Dermis blood vessel endothelial cell (primary cell): ENCODE results near the gene UQCRH. TPM values are rescaled to one million over a fixed set of nuclear protein-coding genes. Genes with fewer than 3 reads are reported as not detected.
A peak's percentile ranks its signal among the peaks of the same experiment; 100 is the strongest.
"Not testable (repeated sequence)": the region's sequence is repeated elsewhere in the genome, so short reads cannot be mapped to it uniquely, and the experiment has no call there.

Source experiments
- DNase-seq: peaks from one replicate; pipeline ENCODE4 v3.0.0; 2010
- total RNA-seq: library from RNA; depleted of rRNA; stranded (reverse); fragments of >200 nt; gene quantifications from 2 replicates; pipeline ENCODE4 v1.2.3, GENCODE V29; 2014

Gene UQCRH
- total RNA-seq, 1 donor from 2014 or later: 706 TPM

DNA sequence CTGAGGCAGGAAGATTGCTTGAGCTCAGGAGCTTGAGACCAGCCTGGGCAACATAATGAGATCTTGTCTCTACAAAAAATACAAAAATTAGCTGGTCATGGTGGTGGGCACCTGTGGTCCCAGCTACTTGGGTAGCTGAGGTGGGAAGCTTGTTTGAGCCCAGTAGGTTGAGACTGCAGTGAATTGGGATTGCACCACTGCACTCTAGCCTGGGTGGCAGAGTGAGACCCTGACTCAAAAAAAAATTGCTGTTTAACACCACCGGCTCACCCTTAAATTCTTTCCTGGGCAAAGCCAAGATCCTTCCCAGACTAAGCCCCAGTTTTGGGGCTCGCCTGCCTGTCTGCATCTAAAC, 30.5 kb downstream of the UQCRH start:
- DNase-seq: no peak

DNA sequence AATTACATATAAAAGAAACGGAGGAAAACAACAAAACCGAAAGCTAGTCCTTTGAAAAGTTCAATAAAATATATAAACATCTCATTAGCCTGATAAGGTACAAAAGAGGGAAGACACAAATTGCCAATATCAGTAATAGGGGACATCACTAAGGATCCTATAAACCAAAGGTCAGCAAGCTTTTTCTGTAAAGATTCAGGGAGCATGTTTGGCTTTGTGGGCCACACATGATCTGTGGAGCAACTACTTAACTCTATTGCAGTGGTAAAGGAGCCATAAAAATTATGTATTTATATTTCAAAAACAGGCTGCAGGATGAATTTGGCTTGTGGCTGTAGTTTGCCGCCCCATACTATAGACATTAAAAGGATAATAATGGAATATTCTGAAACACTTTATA, 31.6 kb downstream of the UQCRH start:
- DNase-seq: no peak

DNA sequence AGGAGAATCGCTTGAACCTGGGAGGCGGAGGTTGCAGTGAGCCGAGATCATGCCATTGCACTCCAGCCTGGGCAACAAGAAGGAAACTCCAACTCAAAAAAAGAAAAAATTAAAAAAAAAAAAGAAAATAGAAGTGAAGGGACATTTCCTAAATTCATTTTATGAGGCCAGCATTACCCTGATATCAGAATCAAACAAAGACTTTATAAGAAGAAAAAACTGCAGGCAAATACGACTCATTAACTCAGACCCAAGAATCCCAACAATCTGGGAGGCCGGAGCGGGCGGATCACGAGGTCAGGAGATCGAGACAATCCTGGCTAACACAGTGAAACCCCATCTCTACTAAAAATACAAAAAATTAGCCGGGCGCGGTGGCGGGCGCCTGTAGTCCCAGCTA, 33.9 kb downstream of the UQCRH start:
- DNase-seq: not testable (repeated sequence)

GRCh38 chr1:46340404-46341221, 37.1 kb downstream of the UQCRH start, which contains the start of gene NSUN4:
Gene NSUN4 (plus strand): TSS chr1:46340807. CDS start chr1:46340827, 20 bp downstream.
- DNase-seq: peak; percentile 95

- no peak for DNase-seq
Measured at GRCh38 chr1:46341222-46342083, 38.0 kb downstream of the UQCRH start.

- peak; percentile 34 for DNase-seq
Measured at GRCh38 chr1:46342084-46342656, 38.7 kb downstream of the UQCRH start.

GRCh38 chr1:46342677-46343350, 39.3 kb downstream of the UQCRH start:
- DNase-seq: no peak

DNA sequence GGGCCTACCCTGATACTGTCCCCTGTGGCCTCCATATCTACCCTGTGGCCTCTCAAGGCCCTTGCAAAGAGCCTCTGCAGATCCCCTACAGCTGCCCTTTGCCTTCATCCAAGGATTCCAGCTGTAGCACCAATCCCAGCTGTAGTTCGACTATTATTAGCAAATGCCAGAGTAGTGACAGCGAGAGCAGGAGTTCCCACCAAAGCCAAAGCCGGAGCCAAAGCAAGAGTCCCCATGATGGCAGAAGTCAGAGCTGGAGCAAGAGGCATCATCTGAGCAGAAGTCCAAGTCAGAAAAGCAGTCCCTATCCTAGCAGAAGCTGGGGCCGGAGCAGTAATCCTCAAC, 39.8 kb downstream of the UQCRH start:
- no peak for DNase-seq

DNA sequence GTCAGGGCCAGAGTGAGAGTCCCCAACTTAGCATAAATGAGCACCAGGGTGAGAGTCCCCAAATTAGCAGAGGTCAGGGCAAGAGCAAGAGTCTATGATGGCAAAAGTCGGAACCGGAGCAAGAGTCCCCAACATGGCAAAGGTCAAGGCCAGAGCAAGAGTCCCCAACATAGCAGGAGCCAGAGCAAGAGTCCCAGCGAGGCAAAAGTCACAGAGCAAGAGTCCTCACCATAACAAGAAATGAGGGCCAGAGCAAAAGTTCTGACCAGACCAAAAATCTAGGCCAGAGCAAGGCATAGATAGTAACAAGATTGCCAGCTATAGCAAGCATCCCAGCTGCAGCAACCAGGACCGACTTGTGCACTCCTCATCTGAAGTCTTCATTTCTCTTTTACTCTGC, 40.2 kb downstream of the UQCRH start:
- no peak for DNase-seq

- no peak for DNase-seq
Measured at GRCh38 chr1:46344481-46344880, 41.0 kb downstream of the UQCRH start.

GRCh38 chr1:46345281-46345680, 41.8 kb downstream of the UQCRH start:
- no peak for DNase-seq

DNA sequence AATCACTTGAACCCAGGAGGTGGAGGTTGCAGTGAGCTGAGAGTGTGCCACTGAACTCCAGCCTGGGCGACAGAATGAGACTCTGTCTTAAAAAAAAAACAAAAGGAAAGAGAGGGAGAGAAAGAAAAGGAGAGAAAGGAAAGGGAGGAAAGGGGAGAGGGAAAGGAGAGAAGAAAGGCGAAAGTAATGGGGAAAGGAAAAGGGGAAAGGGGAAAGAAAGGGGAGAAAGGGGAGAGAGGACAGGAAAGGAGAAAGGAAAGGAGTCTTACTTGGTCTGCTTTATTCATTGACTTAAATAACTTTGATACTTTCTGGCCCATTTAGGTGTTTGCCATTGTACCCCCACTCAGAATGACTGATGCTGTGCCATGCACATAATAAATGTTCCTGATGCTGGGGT, 48.9 kb downstream of the UQCRH start:
- DNase-seq: no peak

GRCh38 chr1:46355920-46356319, 52.4 kb downstream of the UQCRH start:
- DNase-seq: not testable (repeated sequence)

DNA sequence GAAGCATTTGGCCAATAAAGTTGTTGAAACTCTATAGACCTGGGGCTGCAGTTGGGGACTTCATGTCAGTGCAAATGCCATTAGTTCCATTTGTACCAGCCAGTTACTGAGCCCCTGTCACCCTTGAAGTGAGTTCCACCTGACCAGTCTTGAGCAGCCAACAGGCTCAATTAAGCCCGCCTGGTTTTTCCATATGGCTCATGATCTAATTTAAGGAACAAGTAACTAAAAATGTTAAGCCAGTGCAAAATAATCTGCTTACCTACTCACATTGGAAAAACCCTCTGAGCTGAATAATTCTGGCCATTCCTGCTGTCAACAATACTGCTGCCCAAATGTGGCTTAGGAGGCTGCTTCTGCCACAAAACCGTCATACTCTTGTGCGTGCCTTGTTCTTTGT, 58.7 kb downstream of the UQCRH start:
- no peak for DNase-seq

DNA sequence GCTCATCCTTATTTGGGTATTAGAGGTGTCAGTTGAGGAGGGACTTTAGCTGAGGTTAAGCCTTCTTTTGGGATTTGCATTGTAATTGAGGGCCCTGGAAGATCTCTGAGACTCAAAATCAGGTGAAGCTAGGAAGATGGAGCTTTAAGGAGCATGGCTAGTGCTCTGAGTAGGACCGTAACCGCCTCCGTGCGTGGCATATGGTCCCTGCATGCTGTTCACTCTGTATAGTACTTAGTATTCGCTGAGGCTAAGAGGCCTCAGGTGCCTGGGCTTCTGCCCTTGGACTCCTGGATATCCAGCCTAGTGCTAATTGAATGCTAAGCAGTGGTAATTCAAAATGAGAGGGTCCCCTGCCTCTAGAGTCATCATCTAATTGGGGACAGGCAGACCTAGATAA, 59.6 kb downstream of the UQCRH start:
- no peak for DNase-seq

DNA sequence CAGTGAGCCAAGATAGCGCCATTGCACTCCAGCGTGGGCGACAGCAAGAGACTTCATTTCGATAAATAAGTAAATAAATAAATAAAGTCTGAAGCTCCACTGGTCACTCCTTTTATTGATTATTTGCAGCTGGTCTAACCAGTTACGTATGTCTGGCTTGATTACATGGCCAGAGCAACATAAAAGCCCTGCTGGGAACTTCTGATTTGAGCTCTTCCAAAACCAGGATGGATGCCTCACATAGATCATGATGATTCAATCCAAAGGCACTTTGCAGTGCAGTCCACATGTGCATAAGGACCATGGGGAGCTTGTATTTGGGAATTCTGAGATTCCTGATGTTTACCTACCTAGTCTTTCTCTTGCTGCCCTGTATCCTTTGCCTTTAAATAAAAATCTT, 61.1 kb downstream of the UQCRH start:
- no peak for DNase-seq

- DNase-seq: not testable (repeated sequence)
Measured at GRCh38 chr1:46365796-46366195, 62.3 kb downstream of the UQCRH start.

Other genes with a start within 250 kb of the UQCRH start
- 15.8 and 21.0 TPM in 2 replicates for gene PIK3R3, start 171.1 kb upstream of the UQCRH start, total RNA-seq
- 0.28 and 0.68 TPM in 2 replicates for gene TSPAN1, start 128.6 kb upstream of the UQCRH start, total RNA-seq
- not detected in 2 replicates for gene P3R3URF, start 127.2 kb upstream of the UQCRH start, total RNA-seq
- 42.4 and 52.3 TPM in 2 replicates for gene POMGNT1, start 105.3 kb upstream of the UQCRH start, total RNA-seq
- gene LURAP1, start 100.4 kb upstream of the UQCRH start, total RNA-seq: 1.8 and 2.2 TPM in 2 replicates
- gene RAD54L, start 55.9 kb upstream of the UQCRH start, total RNA-seq: 2.0 and 11.2 TPM in 2 replicates
- 76.6 and 85.2 TPM in 2 replicates for gene LRRC41, start 82 bp upstream of the UQCRH start, total RNA-seq
- 17.5 and 22.5 TPM in 2 replicates for gene NSUN4, start 37.1 kb downstream of the UQCRH start, total RNA-seq
- gene FAAH, start 90.6 kb downstream of the UQCRH start, total RNA-seq: 1.0 and 2.6 TPM in 2 replicates
- not detected in 2 replicates for gene DMBX1, start 186.1 kb downstream of the UQCRH start, total RNA-seq
- gene KNCN, start 247.9 kb downstream of the UQCRH start, total RNA-seq: not detected in 2 replicates